Body of pancreas (tissue), 4 donors: ENCODE data around the gene RPS21.

Experiments
- CTCF ChIP-seq, 7 experiments: fragments of 450-650 bp in 4 of 7; fragments of 200-600 bp in 3 of 7; sonication (generic) in 3 of 7; IDR thresholded peaks; one replicate each; pipeline ENCODE4 v1.5.1; 2016 to 2019; ENCODE audit warnings: antibody characterized with exemption in 7 of 7
- POLR2A ChIP-seq, 3 donors: fragments of 450-650 bp; IDR thresholded peaks; one replicate each; pipeline ENCODE4 v1.6.1; 2016; ENCODE audit warnings: antibody characterized with exemption in 3 of 3, mild to moderate bottlenecking in 2 of 3

DNA sequence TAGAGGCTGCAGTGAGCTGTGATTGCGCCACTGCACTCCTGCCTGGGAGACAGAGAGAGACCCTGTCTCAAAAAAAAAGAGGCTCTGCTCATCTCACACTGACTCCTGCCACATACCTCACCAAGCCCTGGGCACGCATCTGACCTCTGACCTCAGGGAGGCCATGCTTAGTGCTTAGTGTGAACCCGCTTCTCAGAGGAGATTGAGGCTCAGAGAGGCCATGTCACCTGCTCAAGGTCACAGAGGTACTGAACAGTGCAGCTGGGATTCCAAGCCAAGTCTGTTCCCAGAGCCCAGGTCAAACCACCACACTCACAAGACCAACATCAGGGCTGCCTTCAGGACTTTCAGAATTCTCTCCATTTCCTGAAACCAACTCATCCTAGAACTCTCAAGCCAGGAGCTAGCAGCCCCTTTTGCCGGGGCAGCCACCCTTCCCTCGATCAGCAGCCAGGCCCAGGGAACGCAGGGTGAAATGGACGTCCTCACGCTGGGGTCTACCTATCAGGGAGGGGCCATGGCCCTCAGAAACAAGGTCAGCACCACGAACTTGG, 17.3 kb downstream of the RPS21 start:
- no peak for TF ChIP-seq CTCF (IDR thresholded peaks at IDR 0.05)
- no peak for TF ChIP-seq POLR2A (IDR thresholded peaks at IDR 0.05)
